NCI-H82 (cell line): Measurements from ENCODE around the gene EPB41L4A.
A peak's percentile ranks its signal among the peaks of the same experiment; 100 is the strongest.

Experiments
- DNase-seq: peaks from one replicate; lab custom pipeline; 2025; lab: John Stamatoyannopoulos, UW

Gene EPB41L4A

GRCh38 chr5:112353678-112354077, 65.4 kb downstream of the EPB41L4A start:
- no peak for DNase-seq

- DNase-seq, result no peak
Observed at GRCh38 chr5:112351225-112351624, 67.9 kb downstream of the EPB41L4A start.

DNA sequence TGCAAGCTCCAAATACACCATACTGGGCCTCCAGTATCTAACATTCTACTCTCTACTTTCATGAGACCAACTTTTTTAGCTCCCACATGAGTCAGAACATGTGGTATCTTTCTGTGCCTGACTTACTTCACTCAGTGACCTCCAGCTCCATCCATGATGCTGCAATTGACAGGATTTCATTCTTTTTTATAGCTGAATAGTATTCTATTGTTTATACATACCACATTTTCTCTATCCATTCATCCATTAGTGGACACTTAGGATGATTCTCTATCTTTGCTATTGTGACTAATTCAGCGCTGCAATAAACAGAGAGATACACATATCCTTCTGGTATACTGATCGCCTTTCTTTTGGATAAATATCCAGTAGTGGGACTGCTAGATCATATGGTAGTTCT, 68.5 kb downstream of the EPB41L4A start:
- no peak for DNase-seq

GRCh38 chr5:112349371-112349770, 69.7 kb downstream of the EPB41L4A start:
- DNase-seq, result peak; percentile 23

- no peak for DNase-seq
Observed at GRCh38 chr5:112348915-112349314, 70.2 kb downstream of the EPB41L4A start.

DNA sequence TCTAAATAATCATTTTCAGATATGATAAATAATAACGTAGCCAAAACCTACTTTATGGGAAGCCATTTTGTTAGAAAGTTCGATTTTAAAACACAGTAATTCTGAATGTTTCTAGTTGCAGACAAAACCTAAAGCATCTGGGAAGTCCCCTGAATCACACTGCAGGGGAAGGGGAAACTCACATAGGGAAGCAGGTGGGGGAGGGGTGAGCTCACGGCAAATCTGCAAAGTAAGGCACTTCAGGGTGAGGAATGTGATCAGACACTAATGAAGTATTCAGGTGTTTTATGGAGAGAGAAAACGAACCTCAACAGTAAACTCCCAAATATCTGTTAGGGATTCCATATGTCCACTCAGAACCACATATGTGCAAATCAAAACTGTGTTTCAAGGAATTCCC, 70.7 kb downstream of the EPB41L4A start:
- no peak for DNase-seq

- DNase-seq, result no peak
Observed at GRCh38 chr5:112346411-112347044, 72.5 kb downstream of the EPB41L4A start.

GRCh38 chr5:112344540-112344939, 74.5 kb downstream of the EPB41L4A start:
- peak; percentile 74 for DNase-seq

GRCh38 chr5:112342389-112342788, 76.7 kb downstream of the EPB41L4A start:
- DNase-seq, result peak; percentile 68

GRCh38 chr5:112339761-112340160, 79.3 kb downstream of the EPB41L4A start:
- no peak for DNase-seq

DNA sequence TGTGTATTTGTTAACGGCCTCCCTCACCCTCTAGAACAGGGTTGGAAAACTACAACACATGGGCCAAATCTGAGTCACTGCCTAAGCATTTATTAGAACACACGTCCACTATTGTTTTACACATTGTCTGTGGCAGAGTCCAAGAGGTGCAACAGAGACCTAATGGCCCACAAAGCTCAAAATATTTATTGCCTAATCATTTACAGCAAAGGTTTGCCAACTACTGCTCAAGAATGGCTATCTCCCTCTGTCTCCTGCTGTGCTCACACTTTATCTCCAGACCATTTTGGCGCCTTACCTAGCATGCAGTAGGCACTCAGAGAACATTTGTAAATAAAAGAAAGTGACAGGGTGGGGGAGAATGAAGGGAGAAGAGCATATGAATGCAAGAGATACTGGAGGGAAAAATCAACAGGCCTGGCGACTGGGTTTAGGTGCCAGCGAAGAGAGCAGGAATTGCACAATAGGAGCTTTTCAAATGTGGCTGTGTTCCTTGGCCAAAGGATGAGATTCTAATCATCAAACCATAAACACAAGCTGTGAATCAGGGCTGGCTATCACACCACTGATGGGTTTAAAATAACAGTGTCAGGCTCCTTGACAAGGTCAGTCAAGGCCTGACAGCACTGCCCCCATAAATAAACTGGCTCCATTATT, 80.3 kb downstream of the EPB41L4A start:
- no peak for DNase-seq

DNA sequence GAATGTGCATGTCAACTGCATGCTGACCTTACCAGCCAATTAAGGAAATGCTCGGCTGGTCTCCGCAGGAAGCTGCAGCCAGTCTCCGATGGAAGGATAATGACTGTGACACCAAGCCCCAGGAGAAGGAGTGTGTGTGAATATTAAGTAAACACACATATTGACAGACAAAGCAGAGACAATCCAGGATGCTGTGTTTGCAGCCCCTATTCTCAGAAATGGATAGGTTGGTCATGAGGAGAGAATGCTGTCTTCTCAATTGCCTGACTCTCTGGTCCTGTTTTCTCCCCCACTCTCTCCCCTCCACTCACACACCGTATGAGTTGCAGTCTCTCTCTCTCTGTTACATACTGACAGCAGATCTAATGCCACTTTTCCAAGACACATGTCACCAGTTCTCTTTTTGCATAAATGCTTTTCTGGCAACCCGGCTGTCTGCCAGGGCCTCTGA, 85.7 kb downstream of the EPB41L4A start:
- no peak for DNase-seq

- no peak for DNase-seq
Observed at GRCh38 chr5:112331892-112332291, 87.2 kb downstream of the EPB41L4A start.

DNA sequence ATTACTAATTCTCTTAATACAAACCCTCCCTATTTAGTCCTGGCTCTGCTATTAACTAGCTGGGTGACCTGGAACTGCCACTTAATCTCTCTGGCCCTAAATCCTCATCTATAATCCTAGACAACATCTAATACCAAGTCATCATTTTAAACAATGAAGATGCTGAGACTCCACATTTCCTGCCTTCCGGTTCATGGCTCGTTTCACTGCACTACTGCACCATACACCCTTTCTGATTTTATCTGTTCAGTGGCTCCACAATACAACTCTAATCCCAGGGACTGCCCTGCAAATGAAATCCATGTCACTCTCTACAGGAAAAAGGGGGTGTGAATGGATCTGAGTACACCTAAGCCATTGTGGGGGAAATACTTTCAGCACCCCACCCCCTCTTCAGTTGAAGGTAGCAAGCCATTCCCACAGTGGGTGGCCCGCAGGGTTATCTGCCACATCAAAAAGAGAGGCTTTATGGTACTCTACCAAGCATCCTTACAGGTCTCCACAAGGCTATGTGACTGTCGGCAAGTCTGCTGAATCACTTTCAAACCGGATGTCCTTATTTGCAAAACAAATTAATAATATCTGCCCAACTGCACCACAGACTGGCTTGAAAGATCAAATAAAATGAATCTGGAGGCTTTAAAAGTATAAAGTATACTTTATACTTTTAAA, 89.5 kb downstream of the EPB41L4A start:
- peak; percentile 69 for DNase-seq

DNA sequence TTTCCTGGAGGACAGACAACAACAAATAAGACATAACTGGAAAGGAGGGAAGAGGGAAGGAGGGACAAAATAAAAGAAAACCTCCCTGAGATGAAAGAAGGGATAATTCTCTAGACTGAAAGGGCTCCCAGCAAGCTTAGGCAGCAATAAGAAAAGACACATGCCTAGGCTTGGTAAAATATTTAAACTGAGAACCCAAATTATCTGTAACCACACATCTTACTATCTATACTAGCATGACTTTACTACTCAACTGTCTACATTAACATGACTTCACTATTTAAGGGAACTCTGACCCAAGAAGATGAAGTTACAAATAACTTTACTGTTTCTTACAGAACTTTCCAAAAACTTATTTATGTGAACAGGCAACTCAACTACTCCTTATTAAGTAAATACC, 95.9 kb downstream of the EPB41L4A start:
- DNase-seq, result no peak

GRCh38 chr5:112320408-112320807, 98.7 kb downstream of the EPB41L4A start:
- no peak for DNase-seq

GRCh38 chr5:112318346-112318745, 100.7 kb downstream of the EPB41L4A start:
- DNase-seq, result no peak

DNA sequence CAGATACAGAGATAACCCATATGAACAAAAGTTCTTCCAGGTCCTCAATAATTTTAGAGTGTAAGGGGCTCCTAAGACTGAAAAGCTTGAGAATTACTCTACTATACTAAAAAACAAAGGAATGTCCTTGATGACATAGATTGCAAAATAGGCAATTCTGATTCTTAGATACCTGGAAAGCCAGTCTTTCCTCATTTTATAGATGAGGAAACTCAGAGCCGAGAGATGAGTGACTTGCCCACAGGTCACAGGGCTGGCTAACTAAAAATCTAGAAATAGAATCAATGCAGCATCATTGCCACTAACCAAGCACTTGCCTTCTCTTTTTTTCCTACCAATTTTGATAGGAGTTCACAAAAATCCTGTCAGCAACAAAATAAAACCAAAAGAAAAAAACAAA, 101.2 kb downstream of the EPB41L4A start:
- no peak for DNase-seq

DNA sequence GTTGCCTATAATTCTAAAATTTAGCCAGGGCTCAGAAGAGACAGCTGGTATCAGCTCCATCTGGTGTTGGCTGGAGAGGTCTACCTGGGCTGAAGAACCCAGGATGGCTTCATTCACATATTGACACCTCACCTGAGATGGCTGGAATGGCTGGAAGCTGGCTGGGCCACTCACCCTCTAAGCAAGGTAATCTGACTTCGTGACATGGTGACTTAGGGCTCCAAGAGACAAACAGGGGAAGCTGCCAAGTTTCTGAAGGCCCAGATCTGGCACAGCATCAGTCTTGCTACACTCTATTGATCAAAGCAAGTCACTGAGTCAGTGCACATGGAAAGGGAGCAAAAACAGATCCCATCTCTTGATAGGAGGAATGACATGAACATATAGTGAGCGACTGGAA, 102.3 kb downstream of the EPB41L4A start:
- no peak for DNase-seq

DNA sequence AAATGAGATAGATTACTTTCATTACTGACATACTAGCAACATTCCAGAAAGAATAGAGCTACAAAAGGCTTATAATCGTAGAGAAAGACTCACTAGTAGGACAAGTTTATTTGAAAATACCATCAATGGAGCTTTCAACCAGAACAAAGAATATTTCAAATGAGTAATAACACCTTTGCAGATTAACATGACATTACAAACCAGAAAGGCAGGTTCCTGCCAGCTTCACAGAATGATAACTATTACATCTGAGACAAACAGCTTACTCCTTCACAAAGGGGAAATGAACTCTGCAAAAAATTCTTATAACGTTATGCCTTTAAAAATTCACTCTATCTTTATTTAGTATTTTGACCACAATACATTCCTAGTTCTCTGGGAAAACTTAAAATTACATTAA, 103.1 kb downstream of the EPB41L4A start:
- no peak for DNase-seq

GRCh38 chr5:112312295-112313275, 106.5 kb downstream of the EPB41L4A start:
- DNase-seq, result no peak

- no peak for DNase-seq
Observed at GRCh38 chr5:112310746-112311145, 108.3 kb downstream of the EPB41L4A start.
